Caco-2 (cell line): Measurements from ENCODE around the gene SPECC1. TPM values are rescaled to one million over a fixed set of nuclear protein-coding genes. Genes with fewer than 3 reads are reported as not detected.

Experiments
- BruUV-seq: library from RNA; stranded (reverse); fragments of 400-500 nt; replicated peaks from 2 replicates; lab custom pipeline; 2021; lab: Mats Ljungman, UMichigan
- CTCF ChIA-PET: fragments of 300-600 bp; sonication (Branson Sonifier 250); formaldehyde crosslinking; loops from one replicate; lab custom pipeline; 2022; ENCODE audit warnings: antibody characterized with exemption; lab: Charles Lee
- POLR2A ChIA-PET: fragments of 300-600 bp; sonication (Branson Sonifier 250); formaldehyde crosslinking; loops from one replicate; lab custom pipeline; 2022; ENCODE audit warnings: antibody characterized with exemption; lab: Charles Lee
- DNase-seq, 2 experiments: peaks; one replicate each; pipeline versions ENCODE4 v3.0.0 to v3.0.0-alpha.2; 2020 to 2022
- H3K27me3 ChIP-seq: replicated peaks from 2 replicates; pipeline ENCODE4 v1.6.0; 2011; ENCODE audit warnings: low read length; ENCODE audit not compliant: control insufficient read depth, insufficient read depth
- H3K36me3 ChIP-seq: 2 replicates; pipeline ENCODE4 v1.5.1; 2011; ENCODE audit warnings: low read length; ENCODE audit not compliant: control insufficient read depth, insufficient read depth
- H3K4me1 ChIP-seq: fragments of 250-450 bp; sonication (Bioruptor Pico); 2 replicates; pipeline ENCODE4 v1.5.1; 2020; ENCODE audit warnings: mild to moderate bottlenecking
- H3K4me3 ChIP-seq: 2 replicates; pipeline ENCODE4 v1.5.1; 2011; ENCODE audit warnings: low read depth, mild to moderate bottlenecking, control low read depth, low read length
- H3K9me3 ChIP-seq: fragments of 250-450 bp; sonication (Bioruptor Pico); 2 replicates; pipeline ENCODE4 v1.5.1; 2020; ENCODE audit warnings: mild to moderate bottlenecking, moderate library complexity
- H3K27ac Mint-ChIP-seq: one replicate; pipeline ENCODE4 v1.8.0; 2022; ENCODE audit warnings: mixed read lengths; ENCODE audit not compliant: unreplicated experiment
- H3K27me3 Mint-ChIP-seq: one replicate; pipeline ENCODE4 v1.8.0; 2022; ENCODE audit warnings: mixed read lengths; ENCODE audit not compliant: insufficient read depth, unreplicated experiment
- H3K36me3 Mint-ChIP-seq: one replicate; pipeline ENCODE4 v1.8.0; 2022; ENCODE audit warnings: mild to moderate bottlenecking, mixed read lengths; ENCODE audit not compliant: insufficient read depth, unreplicated experiment
- H3K4me1 Mint-ChIP-seq: one replicate; pipeline ENCODE4 v1.8.0; 2022; ENCODE audit warnings: low read depth, mixed read lengths; ENCODE audit not compliant: unreplicated experiment
- H3K4me3 Mint-ChIP-seq: one replicate; pipeline ENCODE4 v1.8.0; 2022; ENCODE audit warnings: mild to moderate bottlenecking, moderate library complexity, mixed read lengths; ENCODE audit not compliant: unreplicated experiment
- H3K9me3 Mint-ChIP-seq: one replicate; pipeline ENCODE4 v1.8.0; 2022; ENCODE audit warnings: mixed read lengths; ENCODE audit not compliant: unreplicated experiment
- CTCF ChIP-seq, 2 experiments: fragments of 200-600 bp in 1 of 2; IDR thresholded peaks; 1 replicate in 1 of 2; 2 replicates in 1 of 2; pipeline versions ENCODE4 v1.5.1 to v1.8.0; 2011 to 2022; ENCODE audit warnings: antibody characterized with exemption in 1 of 2, control low read depth in 1 of 2, inconsistent platforms in 1 of 2, low read depth in 1 of 2, low read length in 1 of 2, mild to moderate bottlenecking in 1 of 2, moderate library complexity in 1 of 2; ENCODE audit not compliant: insufficient read depth in 1 of 2, severe bottlenecking in 1 of 2, unreplicated experiment in 1 of 2
- intact Hi-C: fragments of 100-400 bp; cut with micrococcal nuclease; formaldehyde crosslinking; loops from one replicate; pipeline ENCODE4 v1.10.0; 2022; ENCODE audit not compliant: unreplicated experiment
- total RNA-seq: library from RNA; stranded (reverse); gene quantifications from 2 replicates; pipeline ENCODE4 v1.2.3, GENCODE V29; 2022

Gene SPECC1
- total RNA-seq, 1 experiment from 2014 or later, result 123 TPM

GRCh38 chr17:20205609-20206008 lies 196.4 kb downstream of the SPECC1 start:
- H3K27me3 Mint-ChIP-seq, result no peaks in the 10 kb centered on the region
- no peaks in the 10 kb centered on the region for H3K4me1 Mint-ChIP-seq
- ChIA-PET CTCF (interaction anchor here (0.6 kb wide), 1 partner anchor 788 kb away, joined by 9 read pairs; no protein-coding TSS in a partner anchor), POLR2A (interaction anchor here (0.6 kb wide), 1 partner anchor 60 kb away, joined by 3 read pairs; no protein-coding TSS in a partner anchor)
- no TSS peak for BruUV-seq
- no peak overlapping the region for H3K27ac Mint-ChIP-seq
- no peak overlapping the region for H3K4me3 Mint-ChIP-seq
- H3K4me3 ChIP-seq, result no peak overlapping the region
- no peak for DNase-seq
- H3K36me3 ChIP-seq, result no peaks in the 10 kb centered on the region
- peaks cover 7% of the 10 kb centered on the region; the same call in 1 of the 2 replicates for H3K4me1 ChIP-seq
- intact Hi-C loops, result no loop called here
- no peak for TF ChIP-seq CTCF (IDR thresholded peaks at IDR 0.05; ENCODE audit: insufficient read depth in 1 of 2, low read depth in 1 of 2, low read length in 1 of 2, severe bottlenecking in 1 of 2, unreplicated experiment in 1 of 2)
- H3K27me3 ChIP-seq, result no peaks in the 10 kb centered on the region
- peaks cover 57% of the 10 kb centered on the region for H3K36me3 Mint-ChIP-seq
- H3K9me3 ChIP-seq, result no peaks in the 10 kb centered on the region
- no peaks in the 10 kb centered on the region for H3K9me3 Mint-ChIP-seq

- no peaks in the 10 kb centered on the region for H3K27me3 Mint-ChIP-seq
Measured at GRCh38 chr17:20206068-20206467, 196.9 kb downstream of the SPECC1 start.

GRCh38 chr17:20206591-20206990 lies 197.4 kb downstream of the SPECC1 start:
- H3K4me1 ChIP-seq, result peaks cover 5% of the 10 kb centered on the region; the same call in 1 of the 2 replicates

More at GRCh38 chr17:20206068-20206467, 196.9 kb downstream of the SPECC1 start:
- ChIA-PET POLR2A (no interaction called here), CTCF (interaction anchor here (0.6 kb wide), 1 partner anchor 787 kb away, joined by 9 read pairs; no protein-coding TSS in a partner anchor)
- Mint-ChIP-seq H3K4me3 (no peak overlapping the region), H3K9me3 (no peaks in the 10 kb centered on the region), H3K4me1 (no peaks in the 10 kb centered on the region), H3K27ac (no peak overlapping the region), H3K36me3 (peaks cover 60% of the 10 kb centered on the region)
- BruUV-seq, result no TSS peak
- H3K4me3 ChIP-seq, result no peak overlapping the region
- no peak for DNase-seq
- intact Hi-C loops, result no loop called here
- H3K4me1 ChIP-seq, result peaks cover 7% of the 10 kb centered on the region; the same call in 1 of the 2 replicates
- H3K9me3 ChIP-seq, result no peaks in the 10 kb centered on the region
- no peaks in the 10 kb centered on the region for H3K27me3 ChIP-seq
- no peak for TF ChIP-seq CTCF (IDR thresholded peaks at IDR 0.05; ENCODE audit: insufficient read depth in 1 of 2, low read depth in 1 of 2, low read length in 1 of 2, severe bottlenecking in 1 of 2, unreplicated experiment in 1 of 2)
- H3K36me3 ChIP-seq, result no peaks in the 10 kb centered on the region

More at GRCh38 chr17:20206591-20206990, 197.4 kb downstream of the SPECC1 start:
- no peaks in the 10 kb centered on the region for H3K4me1 Mint-ChIP-seq
- no peaks in the 10 kb centered on the region for H3K9me3 ChIP-seq
- no peaks in the 10 kb centered on the region for H3K27me3 ChIP-seq
- no TSS peak for BruUV-seq
- no peaks in the 10 kb centered on the region for H3K9me3 Mint-ChIP-seq
- H3K27ac Mint-ChIP-seq, result no peak overlapping the region
- CTCF ChIA-PET, result no interaction called here
- H3K4me3 ChIP-seq, result no peak overlapping the region
- POLR2A ChIA-PET, result no interaction called here
- peaks cover 64% of the 10 kb centered on the region for H3K36me3 Mint-ChIP-seq
- TF ChIP-seq CTCF (IDR thresholded peaks at IDR 0.05; ENCODE audit: insufficient read depth in 1 of 2, low read depth in 1 of 2, low read length in 1 of 2, severe bottlenecking in 1 of 2, unreplicated experiment in 1 of 2), result no peak
- H3K27me3 Mint-ChIP-seq, result no peaks in the 10 kb centered on the region
- H3K4me3 Mint-ChIP-seq, result no peak overlapping the region
- intact Hi-C loops, result no loop called here
- no peak for DNase-seq
- no peaks in the 10 kb centered on the region for H3K36me3 ChIP-seq
